Left cardiac atrium (tissue), 4 donors: ENCODE measurements around the gene ADORA3. TPM values are rescaled to one million over a fixed set of nuclear protein-coding genes. Genes with fewer than 3 reads are reported as not detected.

Experiments
- ATAC-seq, 2 donors: fragments of 200-7000 bp; cut with Tn5 transposase; one replicate each; pipeline ENCODE4 v1.9.1; 2020; ENCODE audit warnings: mild to moderate bottlenecking in 2 of 2, moderate library complexity in 2 of 2
- DNase-seq: peaks from one replicate; pipeline ENCODE4 v3.0.0-alpha.2; 2020
- intact Hi-C, 2 donors: fragments of 100-400 bp; cut with DNase I; formaldehyde crosslinking; loops; one replicate each; pipeline versions ENCODE4 v1.14.1 to v1.15.1; 2022 to 2023
- total RNA-seq, 2 donors: library from RNA; stranded (reverse); fragmentation: NEBNext Ultra II Directional; extraction: Animal tissue kit (Norgen Biotek cat#: 25700); gene quantifications; one replicate each; pipeline ENCODE4 v1.2.1, GENCODE V29; 2021
- donor health status: DM: no; HTN: yes; CAD: no.
- donor health status: DM: no; HTN: yes; CAD: no; lungs with severe emphysema.
- donor health status: DM: yes; HTN: yes; CAD: no.
- donor health status: Dilated cardiomyopathy.

The ADORA3 gene
- total RNA-seq, 2 donors from 2014 or later, result 5.5 to 6.6 TPM

- intact Hi-C loops, result no loop called here
- DNase-seq (no peak), ATAC-seq (no peak)
Observed at GRCh38 chr1:111462370-111463028, 40.9 kb downstream of the ADORA3 start.

- ATAC-seq (no peak), DNase-seq (no peak)
- intact Hi-C loops, result no loop called here
Observed at GRCh38 chr1:111461765-111462164, 41.7 kb downstream of the ADORA3 start.

GRCh38 chr1:111455642-111456031, 47.8 kb downstream of the ADORA3 start:
- ATAC-seq (no peak), DNase-seq (no peak)
- intact Hi-C loops, result no loop called here

GRCh38 chr1:111454859-111455641, 48.4 kb downstream of the ADORA3 start:
- no peak for ATAC-seq
- DNase-seq, result no peak
- intact Hi-C loops, result no loop called here

DNA sequence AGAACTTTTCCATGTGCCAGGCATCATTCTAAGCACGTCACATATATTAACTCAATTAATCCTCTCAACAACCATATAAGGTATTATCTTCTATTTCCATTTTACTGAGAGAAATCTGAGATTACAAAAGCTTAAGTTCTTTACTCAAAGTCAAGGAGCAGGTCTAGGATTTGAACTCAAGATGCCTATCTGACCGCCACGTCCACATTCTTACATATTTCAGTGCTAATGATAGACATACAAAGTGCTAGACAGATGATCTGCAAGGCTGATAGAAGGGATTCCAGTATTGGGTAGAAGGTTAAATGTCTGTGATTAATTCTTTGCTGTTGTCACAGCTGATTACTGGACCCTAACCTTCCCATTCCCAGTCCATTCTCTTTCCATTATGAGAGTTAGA, 49.7 kb downstream of the ADORA3 start:
- DNase-seq, result no peak
- intact Hi-C loops, result no loop called here
- no peak for ATAC-seq

DNA sequence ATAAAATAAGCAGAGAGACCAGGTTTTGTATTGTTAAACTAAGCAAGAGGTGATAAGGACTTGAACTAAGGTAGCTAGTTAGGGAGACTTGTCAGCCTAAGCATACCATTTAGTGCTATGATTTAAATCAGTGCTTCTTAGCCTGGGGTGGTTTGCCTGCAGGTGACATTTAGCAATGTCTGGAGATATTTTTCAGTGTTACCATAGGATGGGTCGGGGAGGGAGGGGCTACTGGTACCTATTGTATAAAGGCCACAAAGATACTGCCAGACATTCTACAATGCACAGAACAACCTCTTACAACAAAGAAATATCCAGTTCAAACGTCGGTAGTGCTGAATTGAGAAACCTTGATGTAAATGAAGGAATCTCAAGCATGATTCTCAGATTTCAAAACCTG, 50.9 kb downstream of the ADORA3 start:
- intact Hi-C loops, result no loop called here
- DNase-seq (no peak), ATAC-seq (no peak)

GRCh38 chr1:111450185-111450584, 53.2 kb downstream of the ADORA3 start:
- intact Hi-C loops, result no loop called here
- ATAC-seq (no peak), DNase-seq (no peak)

DNA sequence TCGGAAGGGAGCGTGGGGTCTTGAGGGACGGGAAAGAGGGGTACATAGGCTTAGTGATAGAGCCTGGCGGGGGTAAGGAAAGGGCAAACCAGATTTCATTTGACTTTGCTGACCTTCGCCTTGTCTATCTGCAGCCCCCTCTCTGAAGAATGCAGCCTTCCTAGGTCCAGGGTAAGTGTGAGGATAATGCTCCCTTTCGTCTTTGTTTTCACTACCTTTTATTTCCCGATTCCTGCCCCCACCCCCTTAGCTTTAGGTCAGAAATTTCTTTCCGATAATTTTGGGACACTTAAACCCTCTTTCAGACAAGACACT, 53.8 kb downstream of the ADORA3 start:
- intact Hi-C loops, result no loop called here
- ATAC-seq, result no peak
- DNase-seq, result no peak

Other genes with a start within 250 kb of the ADORA3 start
- not detected for gene CHIA, start 212.8 kb downstream of the ADORA3 start, total RNA-seq
- gene OVGP1, start 75.9 kb downstream of the ADORA3 start, total RNA-seq, result 1 to 10 TPM in 1 of 2 donors, under 1 TPM in 1; 0.35 to 1.2 TPM
- 10 to 100 TPM; 22.9 to 31.9 TPM for gene WDR77, start 54.4 kb downstream of the ADORA3 start, total RNA-seq
- gene ATP5PB, start 54.2 kb downstream of the ADORA3 start, total RNA-seq, result 100 to 1,000 TPM; 458 to 551 TPM
- 10 to 100 TPM; 17.2 to 22.5 TPM for gene C1orf162, start 29.6 kb downstream of the ADORA3 start, total RNA-seq
- 1 to 10 TPM; 2.0 to 4.0 TPM for gene TMIGD3, start within 50 bp of the ADORA3 start, total RNA-seq
- gene RAP1A, start 116.2 kb upstream of the ADORA3 start, total RNA-seq, result 100 to 1,000 TPM in 1 of 2 donors, 10 to 100 TPM in 1; 84.2 to 103 TPM
- 10 to 100 TPM; 18.4 to 31.7 TPM for gene INKA2, start 235.8 kb upstream of the ADORA3 start, total RNA-seq